Left hindlimb (tissue), 1 donor: ENCODE results near the gene ZEB2.

Experiments
- DNase-seq: peaks from one replicate; pipeline ENCODE4 v3.0.0-alpha.2; 2018

Gene ZEB2

DNA sequence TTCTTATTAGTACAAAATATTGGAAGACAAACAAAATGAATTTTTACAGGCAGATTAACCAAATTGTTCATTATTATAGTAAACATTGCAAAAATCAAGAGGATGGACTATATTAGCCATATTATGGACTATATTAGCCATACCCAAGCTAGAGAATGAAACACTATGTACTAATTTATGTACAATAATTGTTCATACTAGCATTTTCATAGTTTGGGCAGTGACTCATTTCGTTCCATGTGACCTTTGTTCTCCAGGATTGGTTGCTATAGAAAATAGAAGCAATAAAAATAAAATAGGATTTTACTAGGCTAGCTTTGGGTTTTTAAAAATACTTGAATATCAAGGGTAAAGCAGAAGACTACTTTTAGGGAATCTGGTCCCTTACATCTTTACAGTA is 176.8 kb downstream of the ZEB2 start:
- no peak for DNase-seq

DNA sequence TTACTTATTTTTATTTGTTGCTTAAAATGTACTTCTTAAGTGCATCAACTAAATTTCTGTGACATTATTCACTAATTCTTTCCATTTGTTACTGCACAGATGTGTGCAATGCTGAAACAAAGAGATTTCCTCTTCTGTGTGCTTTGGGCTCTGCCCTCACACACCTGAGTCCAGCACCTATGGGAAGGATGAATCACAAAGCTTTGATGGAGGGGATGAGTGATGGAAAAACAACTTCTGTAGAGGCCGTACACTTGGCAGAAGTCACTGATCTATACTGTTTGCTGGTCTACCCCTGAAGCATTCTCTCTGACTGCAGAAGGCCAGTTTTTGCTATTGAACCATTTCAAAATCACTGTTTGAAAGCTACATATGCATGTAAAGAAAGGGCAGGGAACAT is 178.4 kb downstream of the ZEB2 start:
- no peak for DNase-seq

- DNase-seq: no peak
Measured at GRCh38 chr2:144339048-144339447, 180.9 kb downstream of the ZEB2 start.

- DNase-seq: no peak
Measured at GRCh38 chr2:144334551-144334950, 185.4 kb downstream of the ZEB2 start.
